Measurements from ENCODE around the gene RRBP1.

DNA sequence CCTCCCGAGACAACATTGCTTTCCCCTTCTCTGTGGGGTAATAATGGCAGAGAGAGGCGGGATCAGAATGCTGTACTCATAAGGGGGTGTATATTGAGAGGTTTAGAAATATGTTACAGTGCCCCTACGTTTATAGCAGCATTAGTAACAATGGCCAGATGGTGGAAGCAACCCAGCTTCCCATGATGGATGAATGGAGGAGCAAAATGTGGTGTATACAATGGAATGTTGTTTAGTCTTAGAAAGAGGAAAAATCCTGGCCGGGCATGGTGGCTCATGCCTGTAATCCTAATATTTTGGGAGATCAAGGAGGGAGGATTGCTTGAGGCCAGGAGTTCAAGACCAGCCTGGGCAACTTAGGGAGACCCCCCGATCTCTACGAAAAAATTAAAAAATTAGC, 30.7 kb upstream of the RRBP1 start:
- no peak for TF ChIP-seq EZH2 (optimal IDR thresholded peaks at IDR 0.05; ENCODE audit: low read depth, low read length)
- TF ChIP-seq, protein P1, sequence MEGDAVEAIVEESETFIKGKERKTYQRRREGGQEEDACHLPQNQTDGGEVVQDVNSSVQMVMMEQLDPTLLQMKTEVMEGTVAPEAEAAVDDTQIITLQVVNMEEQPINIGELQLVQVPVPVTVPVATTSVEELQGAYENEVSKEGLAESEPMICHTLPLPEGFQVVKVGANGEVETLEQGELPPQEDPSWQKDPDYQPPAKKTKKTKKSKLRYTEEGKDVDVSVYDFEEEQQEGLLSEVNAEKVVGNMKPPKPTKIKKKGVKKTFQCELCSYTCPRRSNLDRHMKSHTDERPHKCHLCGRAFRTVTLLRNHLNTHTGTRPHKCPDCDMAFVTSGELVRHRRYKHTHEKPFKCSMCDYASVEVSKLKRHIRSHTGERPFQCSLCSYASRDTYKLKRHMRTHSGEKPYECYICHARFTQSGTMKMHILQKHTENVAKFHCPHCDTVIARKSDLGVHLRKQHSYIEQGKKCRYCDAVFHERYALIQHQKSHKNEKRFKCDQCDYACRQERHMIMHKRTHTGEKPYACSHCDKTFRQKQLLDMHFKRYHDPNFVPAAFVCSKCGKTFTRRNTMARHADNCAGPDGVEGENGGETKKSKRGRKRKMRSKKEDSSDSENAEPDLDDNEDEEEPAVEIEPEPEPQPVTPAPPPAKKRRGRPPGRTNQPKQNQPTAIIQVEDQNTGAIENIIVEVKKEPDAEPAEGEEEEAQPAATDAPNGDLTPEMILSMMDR (IDR thresholded peaks at IDR 0.05; ENCODE audit: low read length): no peak
- no peak for TF ChIP-seq EZH2phosphoT487 (IDR thresholded peaks at IDR 0.05; ENCODE audit: low read length)
